Osteocyte (in vitro differentiated cells): Measurements from ENCODE around the gene LPGAT1. TPM values are rescaled to one million over a fixed set of nuclear protein-coding genes. Genes with fewer than 3 reads are reported as not detected.

Experiments
- DNase-seq: peaks from one replicate; pipeline ENCODE4 v3.0.0; 2021; ENCODE audit warnings: mixed read lengths; ENCODE audit not compliant: unreplicated experiment; ENCODE audit errors: extremely low spot score
- H3K27ac Mint-ChIP-seq: one replicate; pipeline ENCODE4 v1.8.0; 2021; ENCODE audit warnings: mild to moderate bottlenecking, mixed read lengths; ENCODE audit not compliant: unreplicated experiment
- H3K27me3 Mint-ChIP-seq: one replicate; pipeline ENCODE4 v1.8.0; 2021; ENCODE audit warnings: mixed read lengths; ENCODE audit not compliant: unreplicated experiment
- H3K36me3 Mint-ChIP-seq: one replicate; pipeline ENCODE4 v1.8.0; 2021; ENCODE audit warnings: mixed read lengths; ENCODE audit not compliant: unreplicated experiment
- H3K4me1 Mint-ChIP-seq: one replicate; pipeline ENCODE4 v1.8.0; 2021; ENCODE audit warnings: mixed read lengths; ENCODE audit not compliant: unreplicated experiment
- H3K4me3 Mint-ChIP-seq: one replicate; pipeline ENCODE4 v1.8.0; 2021; ENCODE audit warnings: mild to moderate bottlenecking, moderate library complexity, mixed read lengths; ENCODE audit not compliant: unreplicated experiment
- H3K9me3 Mint-ChIP-seq: one replicate; pipeline ENCODE4 v1.8.0; 2021; ENCODE audit warnings: mixed read lengths; ENCODE audit not compliant: unreplicated experiment
- CTCF ChIP-seq: fragments of 200-600 bp; sonication (generic); IDR thresholded peaks from 2 replicates; pipeline ENCODE4 v1.5.0; 2021; ENCODE audit warnings: antibody characterized with exemption, mild to moderate bottlenecking, moderate library complexity
- total RNA-seq: library from RNA; stranded (reverse); gene quantifications from 2 replicates; pipeline ENCODE4 v1.2.1, GENCODE V29; 2021

Gene LPGAT1
- total RNA-seq, 1 donor from 2014 or later, result 51.3 TPM

DNA sequence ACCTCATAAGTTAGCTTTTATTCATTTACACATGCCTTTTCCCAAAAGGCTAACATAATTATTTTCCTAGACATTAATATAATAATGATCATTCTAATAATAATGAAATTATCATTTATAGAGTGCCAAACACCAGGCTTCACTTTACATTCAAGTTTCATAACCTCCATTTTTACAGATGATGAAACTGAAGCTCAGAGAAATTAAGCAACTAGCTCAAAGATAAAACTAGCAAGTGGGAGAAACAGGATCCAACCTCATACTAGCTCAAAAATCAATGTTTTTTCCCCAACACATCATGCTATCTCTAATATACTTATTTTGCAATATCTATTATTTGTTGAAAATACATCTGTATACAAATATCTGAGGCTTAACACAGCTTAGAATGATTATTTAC lies 14.0 kb downstream of the LPGAT1 start:
- H3K36me3 Mint-ChIP-seq, result peaks cover 37% of the 10 kb centered on the region
- H3K4me1 Mint-ChIP-seq, result no peaks in the 10 kb centered on the region
- H3K27me3 Mint-ChIP-seq, result no peaks in the 10 kb centered on the region
- no peak for TF ChIP-seq CTCF
- peaks cover 8% of the 10 kb centered on the region for H3K9me3 Mint-ChIP-seq
- no peak overlapping the region for H3K27ac Mint-ChIP-seq
- no peak overlapping the region for H3K4me3 Mint-ChIP-seq
- no peak for DNase-seq

DNA sequence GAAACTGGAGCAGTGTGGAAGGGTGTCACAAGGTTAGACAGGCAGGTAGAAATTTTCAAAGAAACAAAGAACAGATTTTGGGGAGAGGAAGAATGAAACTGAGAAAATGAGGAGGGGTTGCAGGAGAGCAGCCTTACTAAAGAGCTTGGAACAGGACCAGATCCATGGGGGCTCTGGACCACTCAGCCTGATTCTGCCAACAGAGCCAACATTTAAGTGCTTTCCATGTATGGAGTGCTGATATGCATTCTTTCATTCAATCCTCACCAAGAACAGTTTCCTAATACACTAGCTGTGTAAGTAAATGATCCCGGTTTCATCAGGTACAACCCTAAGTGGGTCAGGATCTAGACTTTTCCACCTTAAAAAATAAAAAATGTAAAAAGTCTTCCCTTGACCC lies 16.2 kb downstream of the LPGAT1 start:
- DNase-seq, result no peak
- Mint-ChIP-seq H3K4me3 (no peak overlapping the region), H3K27me3 (no peaks in the 10 kb centered on the region), H3K36me3 (peaks cover 33% of the 10 kb centered on the region), H3K9me3 (peaks cover 7% of the 10 kb centered on the region), H3K4me1 (no peaks in the 10 kb centered on the region), H3K27ac (no peak overlapping the region)
- TF ChIP-seq CTCF, result no peak

- H3K4me3 Mint-ChIP-seq, result no peak overlapping the region
- peaks cover 9% of the 10 kb centered on the region for H3K9me3 Mint-ChIP-seq
- no peak for DNase-seq
- no peak for TF ChIP-seq CTCF
- H3K27me3 Mint-ChIP-seq, result no peaks in the 10 kb centered on the region
- no peak overlapping the region for H3K27ac Mint-ChIP-seq
- no peaks in the 10 kb centered on the region for H3K4me1 Mint-ChIP-seq
- peaks cover 29% of the 10 kb centered on the region for H3K36me3 Mint-ChIP-seq
These were observed 17.0 kb downstream of the LPGAT1 start for GRCh38 chr1:211813590-211813989.

- Mint-ChIP-seq H3K9me3 (peaks cover 9% of the 10 kb centered on the region), H3K36me3 (peaks cover 31% of the 10 kb centered on the region), H3K4me1 (peaks cover 2% of the 10 kb centered on the region), H3K4me3 (no peak overlapping the region), H3K27me3 (no peaks in the 10 kb centered on the region), H3K27ac (no peak overlapping the region)
- DNase-seq, result no peak
- TF ChIP-seq CTCF, result no peak
These were observed 18.0 kb downstream of the LPGAT1 start for GRCh38 chr1:211812584-211812983.

- Mint-ChIP-seq H3K4me3 (no peak overlapping the region), H3K27me3 (no peaks in the 10 kb centered on the region), H3K4me1 (peaks cover 2% of the 10 kb centered on the region), H3K27ac (no peak overlapping the region), H3K36me3 (peaks cover 38% of the 10 kb centered on the region), H3K9me3 (peaks cover 17% of the 10 kb centered on the region)
- DNase-seq, result no peak
- no peak for TF ChIP-seq CTCF
These were observed 18.7 kb downstream of the LPGAT1 start for GRCh38 chr1:211811848-211812247.
